ENCODE data around the gene NONO. TPM values are rescaled to one million over a fixed set of nuclear protein-coding genes. Genes with fewer than 3 reads are reported as not detected.
"Not testable (repeated sequence)": the region's sequence is repeated elsewhere in the genome, so short reads cannot be mapped to it uniquely, and the experiment has no call there.

The NONO gene
- polyA plus RNA-seq, 1 donor (not counting 4 experiments of a cell fraction or from before 2014, with no cell fraction given), result 352 TPM

DNA sequence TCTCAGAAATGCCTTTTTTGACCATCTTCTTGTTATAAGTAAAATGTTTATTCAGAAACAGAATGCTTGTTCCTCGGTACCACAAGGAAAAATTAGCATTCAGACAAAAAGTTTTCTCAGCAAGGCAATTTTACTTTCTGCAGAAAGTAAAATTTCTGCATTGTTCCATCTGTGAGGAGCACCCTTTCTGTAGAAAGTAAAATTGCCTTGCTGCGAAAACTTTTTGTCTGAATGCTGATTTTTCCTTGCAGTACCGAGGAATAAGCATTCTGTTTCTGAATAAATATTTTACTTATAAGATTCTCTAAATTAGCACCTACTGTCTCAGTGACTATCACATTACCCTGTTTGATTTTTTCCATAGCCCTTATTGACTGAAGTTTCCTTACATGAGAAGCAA is 43.0 kb downstream of the NONO start:
- Histone ChIP-seq H3K4me3 (ENCODE audit: control insufficient read depth in 2 of 3, extremely low read depth in 1 of 3, insufficient read depth in 2 of 3, low read depth in 1 of 3, low read length in 3 of 3) (no peak overlapping the region), H3K4me1 (ENCODE audit: control insufficient read depth, extremely low read depth, insufficient read depth, low read length) (no peaks in the 10 kb centered on the region), H3K9me1 (ENCODE audit: control insufficient read depth, extremely low read depth, insufficient read depth, low read length) (no peaks in the 10 kb centered on the region), H3K27ac (ENCODE audit: control insufficient read depth, insufficient read depth, low read length) (no peak overlapping the region), H2AFZ (ENCODE audit: control insufficient read depth, low read length) (no peak overlapping the region), H3K4me2 (ENCODE audit: control insufficient read depth, extremely low read depth, insufficient read depth, low read depth, low read length) (no peak overlapping the region), H4K20me1 (ENCODE audit: control insufficient read depth, extremely low read depth, insufficient read depth, low read length) (no peaks in the 10 kb centered on the region), H3K79me2 (ENCODE audit: control insufficient read depth, insufficient read depth, low read length) (no peaks in the 10 kb centered on the region), H3K9ac (ENCODE audit: control insufficient read depth, extremely low read depth, insufficient read depth, low read length) (no peak overlapping the region), H3K36me3 (ENCODE audit: control insufficient read depth in 2 of 2, extremely low read depth in 1 of 2, insufficient read depth in 2 of 2, low read length in 2 of 2) (no peaks in the 10 kb centered on the region), H3K9me3 (ENCODE audit: control insufficient read depth, low read depth, low read length) (peaks cover 4% of the 10 kb centered on the region), H3K27me3 (ENCODE audit: control insufficient read depth, extremely low read depth, insufficient read depth, low read length) (no peaks in the 10 kb centered on the region)
- DNase-seq (ENCODE audit: low read depth, low spot score) (no peak), FAIRE-seq (no peak)
- dilution Hi-C loops (cut with MboI; ENCODE audit: extremely low pct_ligation_motif_present, low sequenced_read_pairs), result no loop called here
- TF ChIP-seq EZH2 (IDR thresholded peaks at IDR 0.05; ENCODE audit: low read length), result no peak
- TF ChIP-seq, protein P1, sequence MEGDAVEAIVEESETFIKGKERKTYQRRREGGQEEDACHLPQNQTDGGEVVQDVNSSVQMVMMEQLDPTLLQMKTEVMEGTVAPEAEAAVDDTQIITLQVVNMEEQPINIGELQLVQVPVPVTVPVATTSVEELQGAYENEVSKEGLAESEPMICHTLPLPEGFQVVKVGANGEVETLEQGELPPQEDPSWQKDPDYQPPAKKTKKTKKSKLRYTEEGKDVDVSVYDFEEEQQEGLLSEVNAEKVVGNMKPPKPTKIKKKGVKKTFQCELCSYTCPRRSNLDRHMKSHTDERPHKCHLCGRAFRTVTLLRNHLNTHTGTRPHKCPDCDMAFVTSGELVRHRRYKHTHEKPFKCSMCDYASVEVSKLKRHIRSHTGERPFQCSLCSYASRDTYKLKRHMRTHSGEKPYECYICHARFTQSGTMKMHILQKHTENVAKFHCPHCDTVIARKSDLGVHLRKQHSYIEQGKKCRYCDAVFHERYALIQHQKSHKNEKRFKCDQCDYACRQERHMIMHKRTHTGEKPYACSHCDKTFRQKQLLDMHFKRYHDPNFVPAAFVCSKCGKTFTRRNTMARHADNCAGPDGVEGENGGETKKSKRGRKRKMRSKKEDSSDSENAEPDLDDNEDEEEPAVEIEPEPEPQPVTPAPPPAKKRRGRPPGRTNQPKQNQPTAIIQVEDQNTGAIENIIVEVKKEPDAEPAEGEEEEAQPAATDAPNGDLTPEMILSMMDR (optimal IDR thresholded peaks at IDR 0.05 in 1 of 3, IDR thresholded peaks at IDR 0.05 in 1 of 3, conservative IDR thresholded peaks at IDR 0.05 in 1 of 3; ENCODE audit: extremely low read depth in 1 of 3, insufficient read depth in 2 of 3, low read length in 3 of 3), result no peak

DNA sequence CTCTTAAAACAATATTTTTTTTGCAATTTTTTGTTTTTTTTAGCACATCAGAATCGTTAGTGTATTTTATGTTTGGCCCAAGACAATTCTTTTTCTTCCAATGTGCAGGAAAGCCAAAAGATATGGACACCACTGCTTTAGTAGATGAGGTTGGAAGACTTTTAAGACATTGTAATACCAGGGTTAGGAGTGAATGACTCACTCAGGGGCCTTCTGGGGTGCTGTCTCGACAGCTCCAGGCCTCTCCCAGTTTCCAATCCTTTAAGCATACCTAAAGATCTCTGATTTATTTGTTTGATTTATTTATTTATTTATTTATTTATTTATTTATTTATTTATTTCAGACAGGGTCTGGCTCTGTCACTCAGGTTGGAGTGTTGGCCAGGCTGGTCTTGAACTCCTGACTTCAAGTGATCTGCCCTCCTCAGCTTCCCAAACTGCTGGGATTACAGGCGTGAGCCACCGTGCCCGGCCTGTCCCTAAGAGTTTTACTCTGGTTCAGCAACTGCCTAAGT is 65.8 kb downstream of the NONO start:
- H3K27me3 ChIP-seq (ENCODE audit: control insufficient read depth, extremely low read depth, insufficient read depth, low read length); dilution Hi-C loops (cut with MboI; ENCODE audit: extremely low pct_ligation_motif_present, low sequenced_read_pairs); H3K9me1 ChIP-seq (ENCODE audit: control insufficient read depth, extremely low read depth, insufficient read depth, low read length); DNase-seq (ENCODE audit: low read depth, low spot score); H3K36me3 ChIP-seq (ENCODE audit: control insufficient read depth in 2 of 2, extremely low read depth in 1 of 2, insufficient read depth in 2 of 2, low read length in 2 of 2); H2AFZ ChIP-seq (ENCODE audit: control insufficient read depth, low read length); H3K9me3 ChIP-seq (ENCODE audit: control insufficient read depth, low read depth, low read length); H3K9ac ChIP-seq (ENCODE audit: control insufficient read depth, extremely low read depth, insufficient read depth, low read length); FAIRE-seq; H3K79me2 ChIP-seq (ENCODE audit: control insufficient read depth, insufficient read depth, low read length); H3K4me1 ChIP-seq (ENCODE audit: control insufficient read depth, extremely low read depth, insufficient read depth, low read length); H3K27ac ChIP-seq (ENCODE audit: control insufficient read depth, insufficient read depth, low read length); H3K4me2 ChIP-seq (ENCODE audit: control insufficient read depth, extremely low read depth, insufficient read depth, low read depth, low read length); H3K4me3 ChIP-seq (ENCODE audit: control insufficient read depth in 2 of 3, extremely low read depth in 1 of 3, insufficient read depth in 2 of 3, low read depth in 1 of 3, low read length in 3 of 3); H4K20me1 ChIP-seq (ENCODE audit: control insufficient read depth, extremely low read depth, insufficient read depth, low read length): not testable (repeated sequence)

DNA sequence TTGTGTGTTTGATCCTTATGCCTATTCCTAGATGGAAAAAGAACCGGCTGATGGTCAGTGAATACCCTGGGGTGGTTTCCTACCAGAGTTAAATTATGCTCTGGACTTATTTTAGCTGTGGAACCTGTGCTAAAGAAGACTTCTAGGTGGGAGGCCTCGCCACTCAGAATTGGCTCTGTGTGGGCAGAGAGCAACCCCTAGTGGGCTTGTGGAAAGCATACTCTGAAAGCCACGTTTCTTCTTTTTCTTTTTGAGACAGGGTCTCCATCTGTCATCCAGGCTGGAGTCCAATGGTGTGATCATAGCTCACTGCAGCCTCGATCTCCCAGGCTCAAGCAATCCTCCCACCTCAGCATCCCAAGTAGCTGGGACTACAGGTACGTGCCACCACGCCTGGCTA is 66.4 kb downstream of the NONO start:
- H3K27me3 ChIP-seq (ENCODE audit: control insufficient read depth, extremely low read depth, insufficient read depth, low read length); H3K9me3 ChIP-seq (ENCODE audit: control insufficient read depth, low read depth, low read length); dilution Hi-C loops (cut with MboI; ENCODE audit: extremely low pct_ligation_motif_present, low sequenced_read_pairs); FAIRE-seq; H2AFZ ChIP-seq (ENCODE audit: control insufficient read depth, low read length); H3K9ac ChIP-seq (ENCODE audit: control insufficient read depth, extremely low read depth, insufficient read depth, low read length); H3K36me3 ChIP-seq (ENCODE audit: control insufficient read depth in 2 of 2, extremely low read depth in 1 of 2, insufficient read depth in 2 of 2, low read length in 2 of 2); H4K20me1 ChIP-seq (ENCODE audit: control insufficient read depth, extremely low read depth, insufficient read depth, low read length); H3K27ac ChIP-seq (ENCODE audit: control insufficient read depth, insufficient read depth, low read length); H3K79me2 ChIP-seq (ENCODE audit: control insufficient read depth, insufficient read depth, low read length); H3K4me3 ChIP-seq (ENCODE audit: control insufficient read depth in 2 of 3, extremely low read depth in 1 of 3, insufficient read depth in 2 of 3, low read depth in 1 of 3, low read length in 3 of 3); DNase-seq (ENCODE audit: low read depth, low spot score); H3K4me1 ChIP-seq (ENCODE audit: control insufficient read depth, extremely low read depth, insufficient read depth, low read length); H3K9me1 ChIP-seq (ENCODE audit: control insufficient read depth, extremely low read depth, insufficient read depth, low read length); H3K4me2 ChIP-seq (ENCODE audit: control insufficient read depth, extremely low read depth, insufficient read depth, low read depth, low read length): not testable (repeated sequence)

Other genes starting within 250 kb of the NONO start
- 78.8 to 94.0 TPM (median 83.7 TPM) in 3 replicates for gene SNX12, start 215.3 kb upstream of the NONO start, polyA plus RNA-seq
- 1.5 to 3.2 TPM (median 1.6 TPM) in 3 replicates for gene FOXO4, start 187.8 kb upstream of the NONO start, polyA plus RNA-seq
- not detected in 3 replicates for gene CXorf65, start 176.9 kb upstream of the NONO start, polyA plus RNA-seq
- gene IL2RG, start 172.1 kb upstream of the NONO start, polyA plus RNA-seq, result 0.12 to 0.42 TPM (median 0.26 TPM) in 3 replicates
- 4.2 to 7.1 TPM (median 4.5 TPM) in 3 replicates for gene MED12, start 165.0 kb upstream of the NONO start, polyA plus RNA-seq
- gene NLGN3, start 138.8 kb upstream of the NONO start, polyA plus RNA-seq, result 0.05 to 0.08 TPM (median 0.07 TPM) in 3 replicates
- gene GJB1, start 60.4 kb upstream of the NONO start, polyA plus RNA-seq, result not detected in 3 replicates
- 7.3 to 11.6 TPM (median 7.7 TPM) in 3 replicates for gene ZMYM3, start 29.5 kb upstream of the NONO start, polyA plus RNA-seq
- 0.42 to 1.0 TPM (median 0.44 TPM) in 3 replicates for gene ITGB1BP2, start 18.1 kb downstream of the NONO start, polyA plus RNA-seq
- gene TAF1, start 82.7 kb downstream of the NONO start, polyA plus RNA-seq, result 12.1 to 14.6 TPM (median 13.3 TPM) in 3 replicates
- gene OGT, start 249.5 kb downstream of the NONO start, polyA plus RNA-seq, result 58.7 to 155 TPM (median 136 TPM) in 3 replicates

Data from keratinocyte (primary cell).